HG03439 (cell line): Measurements from ENCODE around the gene CHRNA5.

ENCODE experiments used
- ATAC-seq: cut with Tn5 transposase; IDR thresholded peaks from one replicate; pipeline ENCODE4 v1.9.1; 2021; ENCODE audit warnings: mild to moderate bottlenecking, moderate library complexity; ENCODE audit not compliant: unreplicated experiment

CHRNA5 gene

DNA sequence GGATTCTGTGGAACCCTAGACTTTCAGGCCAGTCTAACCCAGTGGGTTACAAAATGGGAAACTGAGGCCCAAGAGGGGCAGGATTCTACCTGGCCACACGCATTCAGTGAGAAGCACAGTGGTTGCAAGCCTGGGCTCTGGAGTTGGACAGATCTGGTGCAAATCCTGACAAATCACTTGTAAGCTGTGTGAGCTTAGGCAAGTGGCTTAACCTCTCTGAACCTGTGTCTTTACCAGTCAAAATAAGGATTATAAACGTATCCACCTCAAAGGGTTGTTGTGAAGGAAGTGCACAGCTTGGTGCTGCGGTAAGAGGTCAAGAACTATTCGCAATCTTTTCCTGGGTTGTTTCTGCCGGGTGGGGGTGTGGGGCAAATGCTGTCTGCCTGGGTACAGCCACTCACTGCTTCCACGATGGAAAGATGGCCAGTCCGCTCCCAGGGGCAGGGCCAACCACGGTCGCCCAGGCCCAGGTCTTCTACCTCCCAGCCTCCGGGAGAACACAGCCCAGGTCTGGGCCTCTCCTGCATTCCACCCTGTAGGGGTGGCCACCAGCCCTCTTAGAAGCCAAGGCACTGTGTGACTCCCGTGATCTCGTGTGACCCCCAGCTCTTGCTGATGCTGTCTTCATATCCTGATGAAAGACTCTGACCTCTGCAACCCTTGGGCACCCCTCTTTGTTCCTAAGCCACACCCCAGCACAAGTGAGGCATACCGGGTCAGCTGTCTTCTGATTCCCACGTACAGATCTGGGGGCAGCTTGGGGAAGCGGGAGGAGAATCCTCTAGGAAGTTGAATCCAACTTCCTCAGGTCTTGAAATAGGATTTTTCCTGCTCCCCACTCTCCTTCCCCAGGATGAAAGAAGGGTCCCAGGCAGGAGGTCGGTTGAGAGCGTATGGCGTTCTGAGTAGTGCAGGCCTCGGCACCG lies 54.0 kb downstream of the CHRNA5 start:
- ATAC-seq = no peak

GRCh38 chr15:78620021-78620526 lies 54.8 kb downstream of the CHRNA5 start:
- no peak for ATAC-seq

- no peak for ATAC-seq
Observed at GRCh38 chr15:78620527-78621421, 55.5 kb downstream of the CHRNA5 start, which contains the start of gene CHRNA3. Gene CHRNA3, minus strand, starts transcription at chr15:78620996. Its CDS starts 202 bp downstream, at chr15:78620794.

GRCh38 chr15:78621810-78622402 lies 56.6 kb downstream of the CHRNA5 start:
- no peak for ATAC-seq

DNA sequence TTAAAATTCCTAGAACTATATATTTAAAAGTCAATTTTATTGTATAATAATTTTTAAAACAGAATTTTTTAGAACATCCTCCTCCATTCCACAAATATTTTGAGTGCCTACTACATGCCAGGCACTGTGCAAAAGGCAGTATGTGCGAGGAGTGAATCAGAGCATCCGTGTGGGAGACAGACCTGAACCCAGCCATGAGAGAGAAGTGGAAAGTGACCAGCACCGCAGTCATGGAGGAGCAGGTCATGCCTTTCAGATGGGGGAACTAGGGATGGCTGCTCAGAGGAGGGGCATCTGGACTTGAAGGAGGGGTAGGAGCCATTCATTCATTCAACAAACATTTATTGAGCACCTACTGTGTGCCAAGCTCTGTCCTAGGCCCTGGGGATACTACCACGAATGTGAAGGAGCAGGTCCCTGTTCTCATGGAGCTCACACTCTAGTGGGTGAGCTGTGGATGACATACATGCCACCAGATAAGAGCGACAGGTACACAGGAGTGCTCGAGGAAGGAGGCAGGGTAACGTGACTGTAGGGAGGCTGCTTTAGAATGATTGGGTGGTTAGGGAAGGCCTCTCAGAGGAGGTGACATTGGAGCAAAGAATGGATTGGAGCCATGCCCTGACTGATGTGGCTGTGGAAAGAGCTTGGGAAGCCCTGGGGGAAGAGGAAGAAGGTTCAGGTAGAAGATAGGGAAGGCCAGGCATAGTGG lies 58.6 kb downstream of the CHRNA5 start:
- no peak for ATAC-seq

- no peak for ATAC-seq
Observed at GRCh38 chr15:78624651-78625590, 59.6 kb downstream of the CHRNA5 start.

- ATAC-seq = no peak
Observed at GRCh38 chr15:78625606-78626280, 60.4 kb downstream of the CHRNA5 start.

DNA sequence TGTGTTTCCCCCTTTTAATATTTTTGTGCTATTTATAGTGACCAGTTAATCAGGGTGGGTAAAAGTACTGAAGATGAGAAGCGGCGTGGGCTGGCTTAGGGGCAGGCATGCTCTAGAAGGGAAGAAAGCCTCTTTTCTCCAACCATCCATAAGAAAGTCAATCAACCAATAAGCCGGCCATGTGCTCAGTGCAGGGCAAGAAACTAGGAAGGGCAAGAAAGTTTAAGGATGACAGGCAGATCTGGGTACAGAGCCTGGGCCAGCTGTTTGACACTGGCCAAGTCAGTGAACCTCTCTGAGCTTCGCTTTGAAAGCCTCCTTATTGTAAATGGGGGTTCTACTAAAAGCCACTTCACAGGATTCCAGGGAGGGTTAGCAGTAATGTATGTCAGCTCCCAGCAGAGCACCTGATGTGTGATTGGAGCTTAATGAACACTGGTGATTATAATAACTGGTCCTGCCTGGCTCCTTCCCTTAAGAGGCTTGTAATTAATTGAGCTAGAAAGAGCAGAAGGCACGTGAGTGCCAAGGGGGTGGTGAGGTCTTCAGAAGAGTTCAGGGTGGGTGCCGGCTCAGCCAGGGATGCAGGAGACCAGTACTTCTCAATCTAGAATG lies 61.2 kb downstream of the CHRNA5 start:
- no peak for ATAC-seq

- no peak for ATAC-seq
Observed at GRCh38 chr15:78627348-78627747, 62.0 kb downstream of the CHRNA5 start.

- no peak for ATAC-seq
Observed at GRCh38 chr15:78628227-78628626, 62.9 kb downstream of the CHRNA5 start.

DNA sequence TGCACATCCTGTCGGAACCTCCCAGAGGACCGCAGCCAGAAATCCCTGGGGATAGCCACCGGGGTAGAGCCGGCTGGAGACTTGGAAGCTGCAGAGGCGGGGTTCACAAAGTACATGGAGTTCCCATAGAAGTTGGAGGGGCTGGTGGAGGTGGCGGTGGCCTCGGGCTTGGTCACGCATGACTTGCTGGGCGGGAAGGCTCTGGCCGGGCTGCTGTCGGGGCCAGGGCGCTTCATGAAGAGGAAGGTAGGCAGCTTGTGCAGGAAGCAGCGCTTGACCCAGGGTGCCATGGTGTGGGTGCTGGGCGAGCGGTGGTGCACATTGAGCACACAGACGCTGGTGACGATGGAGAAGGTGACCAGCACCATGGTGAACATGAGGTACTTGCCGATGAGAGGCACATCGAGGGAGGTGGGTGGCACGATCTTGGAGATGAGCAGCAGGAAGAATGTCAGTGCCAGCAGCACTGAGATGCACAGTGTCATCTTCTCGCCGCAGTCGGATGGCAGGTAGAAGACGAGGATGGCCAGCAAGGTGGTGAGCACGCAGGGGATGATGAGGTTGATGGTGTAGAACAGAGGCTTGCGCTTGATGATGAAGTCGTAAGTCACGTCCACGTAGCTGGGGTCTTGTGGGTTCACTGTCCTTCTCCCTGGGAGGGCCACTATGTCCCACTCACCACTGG lies 63.9 kb downstream of the CHRNA5 start:
- ATAC-seq = no peak

DNA sequence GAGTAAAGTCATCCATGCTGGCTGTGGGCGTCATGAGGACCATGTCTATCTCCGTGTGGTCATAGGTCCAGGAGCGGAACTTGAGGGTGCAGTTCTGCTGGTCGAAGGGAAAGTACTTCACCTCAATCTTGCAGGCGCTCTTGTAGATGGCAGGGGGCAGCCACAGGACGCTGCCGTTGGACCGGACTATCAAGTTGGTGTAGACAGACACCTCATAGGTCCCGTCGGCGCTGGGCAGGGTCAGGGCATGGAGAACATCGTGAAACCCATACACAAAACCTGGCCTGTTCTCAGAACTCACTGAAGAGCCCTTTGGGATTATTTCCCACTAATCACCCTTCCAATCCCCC lies 64.4 kb downstream of the CHRNA5 start:
- ATAC-seq = no peak

DNA sequence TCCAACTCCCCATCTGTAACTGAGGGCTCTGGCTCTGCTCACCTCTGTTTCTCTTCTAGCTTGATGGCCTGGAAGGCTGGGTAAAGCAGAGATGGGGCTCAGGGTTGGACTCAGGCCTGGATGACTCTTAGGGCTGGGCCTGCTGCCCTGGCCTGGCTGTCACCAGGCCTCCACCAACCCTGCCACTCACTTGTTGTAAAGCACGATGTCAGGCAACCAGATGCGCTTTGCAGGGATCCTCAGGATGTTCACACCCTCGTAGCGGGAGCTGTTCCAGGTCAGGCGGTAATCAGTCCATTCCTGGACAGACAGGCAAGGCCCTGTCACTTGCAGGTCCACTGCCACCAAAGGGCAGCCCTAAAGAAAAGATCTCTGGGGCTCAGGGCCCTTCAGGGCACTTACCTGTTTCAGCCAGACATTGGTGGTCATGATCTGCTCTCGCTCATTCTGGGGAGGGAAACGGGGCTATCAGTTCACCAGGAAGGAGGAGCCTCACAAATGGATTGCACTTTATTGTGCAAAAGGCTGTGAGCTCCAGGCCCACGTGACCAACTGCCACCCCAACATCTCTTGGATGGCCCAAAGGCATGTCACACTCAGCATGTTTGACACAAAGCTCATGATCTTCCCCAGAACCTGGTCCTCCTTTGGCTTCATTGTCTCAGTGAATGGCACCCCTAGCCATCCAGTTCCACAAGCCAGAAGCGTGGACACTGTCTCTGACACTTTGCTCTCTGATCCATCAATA lies 65.7 kb downstream of the CHRNA5 start:
- ATAC-seq = no peak

DNA sequence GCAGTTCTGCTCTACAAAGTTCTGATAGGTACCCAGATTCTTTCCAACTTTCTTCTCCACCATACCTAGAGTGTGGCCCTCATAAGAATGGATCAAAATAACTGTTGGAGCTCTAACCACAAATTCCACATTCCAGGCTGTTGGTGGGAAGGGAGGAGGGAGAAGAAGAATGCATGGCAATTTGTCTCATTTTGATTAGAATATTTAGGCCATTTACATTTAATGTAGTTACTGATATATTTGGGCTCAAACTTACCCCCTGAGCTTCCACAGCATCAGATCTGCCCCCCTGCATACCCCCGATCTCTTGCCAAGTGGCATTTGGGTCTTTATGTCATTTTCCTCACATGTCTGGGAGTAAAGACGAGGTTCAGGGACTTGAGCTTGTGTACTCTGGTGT lies 68.0 kb downstream of the CHRNA5 start:
- ATAC-seq = no peak

DNA sequence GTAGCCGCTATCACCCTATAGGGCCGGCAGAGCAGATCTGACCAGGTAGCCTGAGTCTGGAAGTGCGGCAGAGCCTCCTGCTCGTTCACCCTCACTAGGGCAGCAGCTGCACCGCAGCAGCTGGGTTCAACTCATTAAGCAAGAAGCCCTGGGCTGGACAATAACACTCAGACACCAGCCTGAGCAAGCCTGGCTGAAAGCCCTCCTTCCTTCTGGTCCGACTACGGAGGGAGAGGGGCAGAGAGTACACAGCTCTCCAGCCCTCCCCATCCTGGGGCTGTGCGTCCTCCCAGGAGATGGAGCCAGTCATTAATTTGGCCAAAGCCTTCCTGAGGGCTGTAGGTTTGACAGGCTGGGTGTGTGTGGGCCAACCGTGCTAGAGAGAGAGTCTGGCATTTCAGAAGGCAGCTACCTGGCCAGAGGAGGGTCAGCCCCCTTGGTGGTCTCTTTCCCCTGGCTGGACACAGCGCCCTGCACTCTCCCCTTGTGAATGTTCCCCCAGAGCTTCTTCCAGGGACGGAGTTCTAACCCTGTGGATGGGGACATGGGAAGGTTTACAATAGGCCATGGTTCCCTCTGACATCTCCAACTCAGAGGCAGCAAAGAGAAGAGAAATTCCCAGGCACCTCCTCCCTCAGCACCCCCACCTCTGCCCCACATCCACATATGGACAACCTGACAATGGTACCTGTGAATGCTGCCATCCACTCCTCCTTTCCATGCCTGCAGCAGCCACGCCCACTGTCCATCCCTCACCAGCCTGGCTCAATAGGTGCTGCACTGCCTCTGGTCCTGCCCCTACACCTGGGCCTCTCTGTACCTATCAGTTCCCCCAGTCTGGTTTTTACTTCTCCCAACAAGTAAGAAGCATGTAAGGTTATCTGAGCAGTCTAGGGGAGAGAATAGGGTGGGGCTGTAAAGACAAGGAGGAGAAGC lies 69.2 kb downstream of the CHRNA5 start:
- no peak for ATAC-seq

DNA sequence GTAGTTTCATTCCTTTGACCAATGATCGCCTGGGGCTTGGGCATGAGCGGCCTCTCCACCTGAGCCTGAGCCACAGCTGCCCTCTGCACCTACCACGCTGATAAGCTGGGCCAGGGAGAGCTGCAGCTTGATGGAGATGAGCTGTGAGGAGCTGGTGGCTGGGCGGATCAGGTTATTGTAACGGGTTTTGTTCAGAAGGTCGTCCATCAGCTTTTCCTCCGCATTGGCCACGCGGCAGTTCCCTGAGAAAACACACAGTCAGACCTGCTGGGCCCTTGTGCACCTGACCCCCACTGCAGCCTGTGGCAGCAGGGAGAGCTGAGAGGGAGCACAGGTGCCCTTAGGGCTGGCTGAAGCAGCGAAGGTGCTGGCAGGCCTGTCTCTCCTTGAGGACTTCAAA lies 70.0 kb downstream of the CHRNA5 start:
- no peak for ATAC-seq
